ENCODE results near the gene DNAJA2.
A peak's percentile ranks its signal among the peaks of the same experiment; 100 is the strongest.

DNAJA2 gene

GRCh38 chr16:46916980-46917379, 56.5 kb downstream of the DNAJA2 start:
- ChIA-PET CTCF (interaction anchor here (0.9 to 1.1 kb wide), 2 partner anchors 63 to 224 kb away, joined by 3 to 5 read pairs; no protein-coding TSS in a partner anchor), POLR2A (ENCODE audit: low non-redundant PET) (no interaction called here)
- no peak for TF ChIP-seq CTCF (conservative IDR thresholded peaks at IDR 0.05; ENCODE audit: low read depth)
- H3K27ac ChIP-seq: no peak overlapping the region
- DNase-seq (ENCODE audit: low spot score): no peak

- ChIA-PET CTCF (no interaction called here), POLR2A (ENCODE audit: low non-redundant PET) (no interaction called here)
- H3K27ac ChIP-seq: no peak overlapping the region
- TF ChIP-seq CTCF (conservative IDR thresholded peaks at IDR 0.05; ENCODE audit: low read depth): no peak
- no peak for DNase-seq (ENCODE audit: low spot score)
Measured at GRCh38 chr16:46915483-46916025, 57.9 kb downstream of the DNAJA2 start.

GRCh38 chr16:46914556-46915201, 58.8 kb downstream of the DNAJA2 start:
- ChIA-PET POLR2A (ENCODE audit: low non-redundant PET) (no interaction called here), CTCF (interaction anchor here (0.9 to 1.4 kb wide), 2 partner anchors 15 to 61 kb away, joined by 3 read pairs; no protein-coding TSS in a partner anchor)
- DNase-seq (ENCODE audit: low spot score): no peak
- no peak overlapping the region for H3K27ac ChIP-seq
- no peak for TF ChIP-seq CTCF (conservative IDR thresholded peaks at IDR 0.05; ENCODE audit: low read depth)

GRCh38 chr16:46911650-46912049, 61.8 kb downstream of the DNAJA2 start:
- ChIA-PET POLR2A (ENCODE audit: low non-redundant PET) (no interaction called here), CTCF (interaction anchor here (1.5 kb wide), 1 partner anchor 58 kb away, joined by 5 read pairs; no protein-coding TSS in a partner anchor)
- no peak for TF ChIP-seq CTCF (conservative IDR thresholded peaks at IDR 0.05; ENCODE audit: low read depth)
- H3K27ac ChIP-seq: no peak overlapping the region
- DNase-seq (ENCODE audit: low spot score): no peak

- ChIA-PET POLR2A (ENCODE audit: low non-redundant PET) (no interaction called here), CTCF (no interaction called here)
- H3K27ac ChIP-seq: no peak overlapping the region
- no peak for DNase-seq (ENCODE audit: low spot score)
- TF ChIP-seq CTCF (conservative IDR thresholded peaks at IDR 0.05; ENCODE audit: low read depth): no peak
Measured at GRCh38 chr16:46911038-46911437, 62.4 kb downstream of the DNAJA2 start.

- peak; percentile 76 for TF ChIP-seq CTCF (conservative IDR thresholded peaks at IDR 0.05; ENCODE audit: low read depth)
- peak overlapping the region; percentile 35; the same call in 1 of the 2 replicates for H3K27ac ChIP-seq
- CTCF ChIA-PET: interaction anchor here (0.6 to 2.7 kb wide), 10 partner anchors 8 to 1264 kb away, joined by 3 to 31 read pairs (median 4); no protein-coding TSS in a partner anchor
- peak; percentile 71 for DNase-seq (ENCODE audit: low spot score)
- POLR2A ChIA-PET (ENCODE audit: low non-redundant PET): no interaction called here
Measured at GRCh38 chr16:46908540-46909372, 64.7 kb downstream of the DNAJA2 start.
